HG02642 (cell line): Measurements from ENCODE around the gene NFKBIA.
"Not testable (repeated sequence)": the region's sequence is repeated elsewhere in the genome, so short reads cannot be mapped to it uniquely, and the experiment has no call there.

Source experiments
- ATAC-seq: cut with Tn5 transposase; IDR thresholded peaks from one replicate; pipeline ENCODE4 v1.9.1; 2021; ENCODE audit warnings: mild to moderate bottlenecking; ENCODE audit not compliant: unreplicated experiment, poor library complexity

The NFKBIA gene

DNA sequence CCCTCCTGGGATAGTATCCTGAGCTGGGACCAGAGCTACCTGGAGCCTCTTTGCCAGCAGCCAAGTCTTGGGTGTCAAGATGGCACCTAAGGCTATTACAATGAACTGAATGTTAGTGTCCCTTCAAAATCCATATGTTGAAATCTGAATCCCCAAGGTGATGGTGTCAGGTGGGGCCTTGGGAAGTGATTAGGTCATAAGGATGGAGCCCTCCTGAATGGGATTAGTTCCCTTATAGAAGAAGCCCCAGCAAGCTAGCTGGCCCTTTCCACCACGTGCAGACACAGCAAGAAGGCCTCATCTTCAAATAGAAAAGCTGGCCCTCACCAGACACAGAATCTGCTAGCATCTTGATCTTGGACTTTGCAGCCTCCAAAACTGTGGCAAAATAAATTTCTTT, 12.4 kb downstream of the NFKBIA start:
- no peak for ATAC-seq

DNA sequence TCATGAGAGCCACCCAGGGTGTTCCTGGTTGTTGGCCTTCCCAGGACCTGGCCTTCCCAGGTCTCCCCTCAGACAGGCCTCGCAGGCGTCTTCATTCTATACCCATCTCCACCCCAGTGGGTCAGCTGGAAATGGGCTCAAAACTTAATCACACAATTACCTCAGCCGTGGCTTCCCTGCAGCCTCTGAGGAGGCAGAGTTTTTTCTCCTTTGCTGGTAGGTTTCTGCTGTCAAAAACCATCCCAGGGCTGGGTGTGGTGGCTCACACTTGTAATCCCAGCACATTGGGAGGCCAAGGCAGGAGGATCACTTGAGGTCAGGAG, 13.2 kb downstream of the NFKBIA start:
- ATAC-seq, result no peak

DNA sequence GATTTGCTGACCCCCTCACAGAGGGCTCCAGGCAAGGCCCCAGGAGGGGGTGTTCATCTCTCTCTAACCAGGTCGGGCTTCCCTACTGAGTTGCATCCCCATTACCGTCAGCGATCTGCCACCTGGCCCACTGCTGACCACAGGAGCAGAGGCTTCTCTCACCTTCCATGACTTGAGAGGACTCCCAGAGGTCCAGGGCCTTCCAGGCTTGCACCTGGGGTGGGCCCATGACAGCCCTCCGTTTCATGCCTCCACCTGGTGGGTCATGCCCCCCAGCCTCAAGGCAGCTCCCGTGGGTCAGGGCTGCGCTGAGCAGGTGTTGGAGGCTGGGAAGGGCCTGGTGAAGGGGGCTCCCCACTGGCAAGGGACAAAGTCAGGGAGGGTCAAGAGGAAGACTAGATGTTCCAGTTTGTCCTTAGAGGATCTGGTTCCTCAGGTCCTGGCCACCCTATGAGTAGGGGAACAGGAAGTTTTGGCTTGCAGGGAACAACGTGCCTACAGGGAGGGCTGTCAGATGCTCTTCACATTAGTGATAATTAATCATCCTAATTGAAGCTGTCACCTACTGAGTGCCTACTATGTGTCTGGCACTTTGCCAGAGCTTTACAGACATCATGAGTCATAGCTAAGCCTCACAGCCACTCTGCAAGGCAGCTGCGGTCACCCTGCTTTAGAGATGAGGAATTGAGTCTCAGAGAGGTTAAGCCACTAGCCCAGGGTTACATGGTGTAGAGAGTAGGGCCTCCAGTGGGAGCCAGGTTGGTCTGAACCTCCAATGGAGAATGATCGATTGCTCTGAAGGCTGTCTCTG, 13.8 kb downstream of the NFKBIA start:
- no peak for ATAC-seq

- no peak for ATAC-seq
These were observed 15.3 kb downstream of the NFKBIA start for GRCh38 chr14:35389315-35389667.

GRCh38 chr14:35388656-35389314, 15.8 kb downstream of the NFKBIA start:
- no peak for ATAC-seq

DNA sequence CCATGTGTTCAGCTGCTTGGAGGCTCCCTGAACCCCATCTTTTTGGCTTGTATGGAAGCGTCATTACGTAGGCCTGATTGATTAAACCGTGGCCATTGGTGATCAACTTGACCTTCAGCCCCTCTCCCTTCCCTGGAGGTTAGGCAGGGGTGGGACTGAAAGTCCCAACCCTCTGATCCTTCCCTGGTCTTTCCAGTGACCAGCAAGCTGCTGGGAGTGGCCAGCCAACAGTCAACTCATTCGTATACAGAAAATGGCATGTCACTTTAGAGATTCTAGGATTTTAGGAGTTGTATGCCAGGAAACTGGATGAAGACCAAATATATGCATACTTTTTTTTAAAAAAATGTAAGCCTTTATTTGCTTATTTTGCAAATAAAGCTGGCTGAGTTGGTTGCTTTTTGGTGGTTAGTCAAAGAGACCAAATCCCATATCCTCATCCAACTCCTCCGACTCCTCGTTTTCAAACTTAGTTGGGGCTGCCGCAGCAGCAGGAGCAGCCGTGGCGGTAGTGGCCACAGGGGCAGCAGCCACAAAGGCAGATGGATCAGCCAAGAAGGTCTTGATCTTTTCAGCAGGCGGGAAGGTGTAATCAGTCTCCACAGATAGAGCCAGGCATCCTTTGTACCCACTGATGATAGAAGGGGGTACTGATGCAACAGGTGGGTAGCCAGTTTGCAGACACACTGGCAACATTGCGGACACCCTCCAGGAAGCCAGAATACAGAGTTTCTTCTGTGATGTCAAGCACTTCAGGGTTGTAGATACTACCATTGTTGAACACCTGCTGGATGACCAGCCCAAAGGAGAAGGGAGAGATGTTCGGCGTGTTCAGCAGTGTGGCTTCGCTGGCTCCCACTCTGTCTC, 16.6 kb downstream of the NFKBIA start:
- no peak for ATAC-seq

GRCh38 chr14:35387219-35387618, 17.3 kb downstream of the NFKBIA start:
- ATAC-seq, result no peak

DNA sequence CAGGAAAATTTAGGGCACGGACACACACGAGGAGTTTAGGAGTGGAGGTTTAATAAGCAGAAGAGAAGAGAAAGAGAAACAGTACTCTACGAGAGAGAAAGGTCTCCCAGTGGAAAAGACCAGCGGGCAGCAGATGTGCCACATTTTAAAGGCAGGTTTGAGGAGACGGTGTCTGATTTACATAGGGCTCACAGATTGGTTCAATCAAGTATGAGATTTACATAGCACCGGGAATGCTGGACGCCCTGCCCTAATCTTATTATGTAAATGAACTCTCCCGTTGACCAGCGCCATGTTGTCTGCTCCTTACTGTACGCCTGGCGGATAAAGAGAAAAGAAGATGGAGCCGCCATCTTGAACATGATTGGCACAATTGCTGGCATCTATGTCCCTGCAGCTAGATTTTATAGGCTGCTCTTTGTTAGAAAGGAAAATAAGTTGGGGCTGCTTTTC, 17.9 kb downstream of the NFKBIA start:
- ATAC-seq, result no peak

GRCh38 chr14:35385042-35385839, 19.3 kb downstream of the NFKBIA start:
- ATAC-seq, result no peak

GRCh38 chr14:35384455-35385041, 20.0 kb downstream of the NFKBIA start:
- no peak for ATAC-seq

DNA sequence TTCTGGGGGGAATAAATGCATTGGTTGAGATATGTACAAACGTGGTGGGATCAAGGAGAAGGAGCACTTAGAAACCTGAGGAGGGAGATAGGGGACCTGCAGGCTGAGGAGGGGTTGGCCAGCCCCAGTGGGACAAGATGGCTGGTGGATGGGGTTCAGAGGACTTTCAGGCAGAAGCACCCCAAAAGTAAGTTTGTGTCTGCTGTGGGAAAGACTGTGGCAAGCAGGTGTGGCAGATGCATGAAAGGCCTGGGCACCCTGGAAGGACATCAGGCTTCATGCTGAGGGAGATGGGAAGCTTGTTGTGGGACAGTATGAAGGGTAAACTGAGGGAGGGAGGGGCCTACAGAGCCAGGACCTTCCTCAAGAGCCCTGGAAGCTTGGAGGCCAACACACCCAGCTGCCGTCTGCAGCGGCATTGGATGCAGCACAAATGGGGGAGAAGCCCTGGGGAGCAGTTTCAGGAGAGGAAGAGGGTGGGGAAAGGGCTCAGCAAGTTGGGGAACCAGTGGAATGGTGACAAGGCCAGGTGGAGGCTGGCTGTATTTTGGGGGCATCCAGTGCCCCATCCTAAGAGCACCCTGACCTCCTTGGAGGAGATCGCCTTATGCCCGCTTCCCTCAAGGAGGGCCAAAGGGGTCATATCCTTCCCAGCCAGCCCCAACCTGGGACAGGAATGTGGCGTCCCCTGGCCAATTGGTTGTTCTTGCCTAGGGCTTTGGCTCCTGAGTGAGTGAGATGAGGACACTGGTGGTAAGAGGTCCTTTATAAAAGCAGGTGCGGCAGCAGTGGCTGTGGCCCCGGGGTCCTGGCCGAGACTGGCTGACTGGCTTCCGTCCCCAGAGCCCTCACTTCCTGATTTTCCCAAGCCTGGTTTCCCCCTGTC, 20.7 kb downstream of the NFKBIA start:
- ATAC-seq, result no peak

GRCh38 chr14:35380794-35381193, 23.8 kb downstream of the NFKBIA start:
- no peak for ATAC-seq

DNA sequence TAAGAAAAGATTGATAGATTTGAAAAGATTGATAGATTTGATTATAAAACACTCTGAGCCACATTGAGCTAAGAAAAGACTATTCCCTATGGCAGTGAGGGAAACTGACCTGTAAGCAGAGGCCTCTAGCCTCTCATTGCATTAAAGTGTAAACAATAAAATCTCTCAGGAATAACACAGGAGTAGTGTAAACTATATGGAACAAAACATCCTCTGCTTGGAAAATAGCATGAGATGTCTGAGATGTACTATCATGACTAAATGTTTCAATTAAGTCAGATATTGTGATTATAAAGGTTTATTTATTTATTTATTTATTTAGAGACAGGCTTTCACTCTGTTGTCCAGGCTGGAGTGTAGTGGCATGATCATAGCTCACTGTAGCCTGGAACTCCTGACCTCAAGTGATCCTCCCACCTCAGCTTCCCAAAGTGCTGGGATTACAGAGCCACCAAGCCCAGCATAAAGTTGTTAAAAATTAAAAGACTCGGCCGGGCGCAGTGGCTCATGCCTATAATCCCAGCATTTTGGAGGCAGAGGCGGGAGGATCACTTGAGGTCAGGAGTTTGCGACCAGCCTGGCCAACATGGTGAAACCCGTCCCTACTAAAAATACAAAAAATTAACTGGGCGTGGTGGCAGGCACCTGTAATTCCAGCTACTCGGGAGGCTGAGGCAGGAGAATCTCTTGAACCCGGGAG, 25.2 kb downstream of the NFKBIA start:
- ATAC-seq, result not testable (repeated sequence)

DNA sequence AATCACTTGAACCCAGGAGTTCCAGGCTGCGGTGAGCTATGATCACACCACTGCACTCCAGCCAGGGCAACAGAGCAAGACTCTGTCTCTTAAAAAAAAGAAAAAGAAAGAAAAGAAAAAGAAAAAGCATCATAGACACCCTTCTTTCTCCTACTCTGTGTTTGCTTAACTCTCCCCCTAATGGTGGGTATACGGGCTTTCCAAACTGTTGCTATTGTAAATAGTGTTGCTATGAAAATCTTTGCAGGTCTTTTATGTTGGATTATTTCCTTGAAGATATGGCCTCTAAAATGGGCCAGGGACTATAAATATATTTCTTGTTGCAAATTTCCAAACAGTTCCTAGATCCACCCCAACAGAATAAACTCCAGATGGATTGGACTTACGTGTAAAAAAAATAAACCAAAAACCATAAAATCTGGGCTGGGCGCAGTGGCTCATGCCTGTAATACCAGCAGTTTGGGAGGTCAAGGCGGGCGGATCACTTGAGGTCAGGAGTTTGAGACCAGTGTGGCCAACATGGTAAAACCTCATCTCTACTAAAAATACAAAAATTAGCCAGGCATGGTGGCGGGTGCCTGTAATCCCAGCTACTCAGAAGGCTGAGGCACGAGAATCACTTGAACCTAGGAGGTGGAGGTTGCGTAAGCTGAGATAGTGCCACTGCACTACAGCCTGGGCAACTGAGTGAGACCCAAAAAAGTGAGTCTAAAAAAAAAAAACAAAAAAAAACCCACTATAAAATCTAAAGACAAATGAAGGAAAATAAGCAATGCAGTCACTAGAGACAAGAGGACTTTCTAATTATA, 25.9 kb downstream of the NFKBIA start:
- no peak for ATAC-seq

- no peak for ATAC-seq
These were observed 29.0 kb downstream of the NFKBIA start for GRCh38 chr14:35375558-35376025.

- ATAC-seq, result no peak
These were observed 30.3 kb downstream of the NFKBIA start for GRCh38 chr14:35374263-35374712.

GRCh38 chr14:35373208-35373607, 31.3 kb downstream of the NFKBIA start:
- ATAC-seq, result not testable (repeated sequence)
